Psoas muscle (tissue), 8 donors: ENCODE results near the gene LRRTM4. TPM values are rescaled to one million over a fixed set of nuclear protein-coding genes. Genes with fewer than 3 reads are reported as not detected.

Source experiments
- ATAC-seq, 4 donors: fragments of 200-7000 bp; cut with Tn5 transposase; one replicate each; pipeline ENCODE4 v1.9.1; 2020; ENCODE audit warnings: moderate library complexity in 3 of 4, mild to moderate bottlenecking in 2 of 4
- DNase-seq, 2 donors: peaks; one replicate each; pipeline ENCODE4 v3.0.0-alpha.2; 2020
- H3K27ac ChIP-seq: fragments of 200-600 bp; one replicate; pipeline ENCODE4 v1.8.0; 2022
- H3K27me3 ChIP-seq, 3 donors: fragments of 200-600 bp in 1 of 3; one replicate each; pipeline versions ENCODE4 v1.6.1 to v1.8.0; 2013 to 2022; ENCODE audit warnings: low read length in 2 of 3, mild to moderate bottlenecking in 2 of 3, moderate library complexity in 1 of 3; ENCODE audit not compliant: insufficient read depth in 3 of 3
- H3K36me3 ChIP-seq, 2 donors: fragments of 200-600 bp in 1 of 2; one replicate each; pipeline versions ENCODE4 v1.6.1 to v1.8.0; 2013 to 2022; ENCODE audit warnings: low read depth in 1 of 2, mild to moderate bottlenecking in 1 of 2, moderate library complexity in 1 of 2; ENCODE audit not compliant: insufficient read depth in 1 of 2
- H3K4me1 ChIP-seq: fragments of 200-600 bp; one replicate; pipeline ENCODE4 v1.8.0; 2022
- H3K4me3 ChIP-seq: fragments of 200-600 bp; one replicate; pipeline ENCODE4 v1.8.0; 2022; ENCODE audit warnings: mild to moderate bottlenecking
- H3K9me3 ChIP-seq: fragments of 200-600 bp; one replicate; pipeline ENCODE4 v1.8.0; 2022
- WGBS, 3 donors: extraction: QIAGEN DNeasy Blood & Tissue Kit; methylation state at CpG; one replicate each; pipeline versions ENCODE4 v1.1.6 to v1.1.7; 2013; 5-methylcytosine and 5-hydroxymethylcytosine counted together
- intact Hi-C, 2 donors: fragments of 100-400 bp; cut with DNase I; formaldehyde crosslinking; loops; one replicate each; pipeline versions ENCODE4 v1.11.0 to v1.14.2; 2022
- polyA plus RNA-seq, 3 donors: library from polyadenylated mRNA; stranded (reverse); fragments of 200-250 nt; gene quantifications; one replicate each; pipeline ENCODE4 v1.2.3, GENCODE V29; 2013
- total RNA-seq, 4 donors: library from RNA; stranded (reverse); fragmentation: NEBNext Ultra II Directional in 2 of 4; extraction: Animal tissue kit (Norgen Biotek cat#: 25700) in 2 of 4; gene quantifications; one replicate each; pipeline versions ENCODE4 v1.2.1 to v1.2.4, GENCODE V29; 2021 to 2023
- TF ChIP-seq, protein P1 (sequence below): fragments of 200-600 bp; IDR thresholded peaks from one replicate; pipeline ENCODE4 v1.8.0; 2022; ENCODE audit warnings: antibody characterized with exemption
- donor health status: healthy with polysubstance abuse.
- donor health status: DM: no; HTN: no; CAD: no; lungs with moderate emphysema.
- donor health status: Bipolar disorder and iron deficiency.
- donor health status: healthy.
- donor health status: DM: yes; HTN: yes; CAD: no.
- donor health status: DM: no; HTN: no; CAD: no.
- donor health status: DM: no; HTN: no; CAD: no.
- donor health status: DM: yes; HTN: yes; CAD: no.

Gene LRRTM4
- total and polyA plus RNA-seq, 7 donors: 0.03 to 0.86 (median 0.25) TPM; not detected in 1

GRCh38 chr2:76839826-76840225 lies 682.4 kb downstream of the LRRTM4 start:
- Histone ChIP-seq H3K4me3 (no peak overlapping the region), H3K4me1 (no peaks in the 10 kb centered on the region), H3K9me3 (no peaks in the 10 kb centered on the region), H3K27me3 (no peaks in the 10 kb centered on the region), H3K36me3 (no peaks in the 10 kb centered on the region), H3K27ac (no peak overlapping the region)
- 48 to 70% (median 62%) methylated on average over 1 of the region's 1 CpG for WGBS, 3 donors
- TF ChIP-seq, protein P1, sequence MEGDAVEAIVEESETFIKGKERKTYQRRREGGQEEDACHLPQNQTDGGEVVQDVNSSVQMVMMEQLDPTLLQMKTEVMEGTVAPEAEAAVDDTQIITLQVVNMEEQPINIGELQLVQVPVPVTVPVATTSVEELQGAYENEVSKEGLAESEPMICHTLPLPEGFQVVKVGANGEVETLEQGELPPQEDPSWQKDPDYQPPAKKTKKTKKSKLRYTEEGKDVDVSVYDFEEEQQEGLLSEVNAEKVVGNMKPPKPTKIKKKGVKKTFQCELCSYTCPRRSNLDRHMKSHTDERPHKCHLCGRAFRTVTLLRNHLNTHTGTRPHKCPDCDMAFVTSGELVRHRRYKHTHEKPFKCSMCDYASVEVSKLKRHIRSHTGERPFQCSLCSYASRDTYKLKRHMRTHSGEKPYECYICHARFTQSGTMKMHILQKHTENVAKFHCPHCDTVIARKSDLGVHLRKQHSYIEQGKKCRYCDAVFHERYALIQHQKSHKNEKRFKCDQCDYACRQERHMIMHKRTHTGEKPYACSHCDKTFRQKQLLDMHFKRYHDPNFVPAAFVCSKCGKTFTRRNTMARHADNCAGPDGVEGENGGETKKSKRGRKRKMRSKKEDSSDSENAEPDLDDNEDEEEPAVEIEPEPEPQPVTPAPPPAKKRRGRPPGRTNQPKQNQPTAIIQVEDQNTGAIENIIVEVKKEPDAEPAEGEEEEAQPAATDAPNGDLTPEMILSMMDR: no peak
- DNase-seq (no peak), ATAC-seq (no peak)
- intact Hi-C loops: no loop called here

DNA sequence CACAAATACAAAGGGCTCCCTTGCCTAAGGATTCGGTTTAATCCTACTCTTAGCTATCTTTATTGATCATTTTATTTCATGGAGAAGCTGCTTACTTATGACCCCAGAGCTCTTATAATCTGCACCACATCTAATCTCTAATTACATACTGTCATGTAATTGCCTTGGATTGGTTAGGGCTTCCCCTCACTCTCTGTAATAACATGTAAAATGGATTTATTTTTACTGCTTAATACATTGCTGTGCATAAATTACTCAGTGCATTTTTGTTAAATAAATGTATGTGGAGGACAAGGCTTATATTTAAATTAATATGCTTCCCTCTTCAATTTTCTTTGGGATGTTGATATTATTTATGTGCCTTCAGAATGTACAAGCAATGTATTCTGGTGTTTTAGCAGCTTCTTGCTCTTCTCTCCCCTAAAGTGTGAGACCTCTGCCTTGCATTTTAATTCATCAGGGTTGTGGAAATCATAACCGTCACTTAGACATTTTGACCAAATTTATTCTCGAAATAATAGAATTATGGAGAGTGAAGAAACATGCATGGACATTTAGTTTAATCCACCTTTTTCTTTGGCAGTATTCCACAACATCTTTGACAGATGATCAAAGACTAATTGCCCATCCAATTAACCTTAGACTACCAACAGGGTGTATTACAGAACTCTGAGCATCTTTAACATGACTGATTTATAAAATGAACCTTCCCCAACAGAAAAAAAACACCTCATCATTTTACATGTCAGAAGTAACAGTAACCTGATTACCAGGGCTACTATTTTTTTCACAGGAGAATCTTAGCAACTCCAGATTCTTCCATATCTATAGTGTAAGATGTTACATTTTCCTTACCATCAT lies 692.6 kb downstream of the LRRTM4 start:
- WGBS, 3 donors: 76 to 85% (median 78%) methylated on average over 3 of the region's 3 CpGs
- Histone ChIP-seq H3K27ac (no peak overlapping the region), H3K4me3 (no peak overlapping the region), H3K36me3 (no peaks in the 10 kb centered on the region), H3K4me1 (no peaks in the 10 kb centered on the region), H3K27me3 (no peaks in the 10 kb centered on the region), H3K9me3 (no peaks in the 10 kb centered on the region)
- intact Hi-C loops: no loop called here
- ATAC-seq (no peak), DNase-seq (no peak)
- TF ChIP-seq, protein P1: no peak

GRCh38 chr2:76826691-76827090 lies 695.5 kb downstream of the LRRTM4 start:
- Histone ChIP-seq H3K27me3 (no peaks in the 10 kb centered on the region), H3K36me3 (no peaks in the 10 kb centered on the region), H3K27ac (no peak overlapping the region), H3K4me1 (no peaks in the 10 kb centered on the region), H3K4me3 (no peak overlapping the region), H3K9me3 (no peaks in the 10 kb centered on the region)
- 13 to 37% (median 24%) methylated on average over 3 of the region's 3 CpGs for WGBS, 3 donors
- TF ChIP-seq, protein P1: no peak
- ATAC-seq: no peak
- intact Hi-C loops: no loop called here
- no peak for DNase-seq

DNA sequence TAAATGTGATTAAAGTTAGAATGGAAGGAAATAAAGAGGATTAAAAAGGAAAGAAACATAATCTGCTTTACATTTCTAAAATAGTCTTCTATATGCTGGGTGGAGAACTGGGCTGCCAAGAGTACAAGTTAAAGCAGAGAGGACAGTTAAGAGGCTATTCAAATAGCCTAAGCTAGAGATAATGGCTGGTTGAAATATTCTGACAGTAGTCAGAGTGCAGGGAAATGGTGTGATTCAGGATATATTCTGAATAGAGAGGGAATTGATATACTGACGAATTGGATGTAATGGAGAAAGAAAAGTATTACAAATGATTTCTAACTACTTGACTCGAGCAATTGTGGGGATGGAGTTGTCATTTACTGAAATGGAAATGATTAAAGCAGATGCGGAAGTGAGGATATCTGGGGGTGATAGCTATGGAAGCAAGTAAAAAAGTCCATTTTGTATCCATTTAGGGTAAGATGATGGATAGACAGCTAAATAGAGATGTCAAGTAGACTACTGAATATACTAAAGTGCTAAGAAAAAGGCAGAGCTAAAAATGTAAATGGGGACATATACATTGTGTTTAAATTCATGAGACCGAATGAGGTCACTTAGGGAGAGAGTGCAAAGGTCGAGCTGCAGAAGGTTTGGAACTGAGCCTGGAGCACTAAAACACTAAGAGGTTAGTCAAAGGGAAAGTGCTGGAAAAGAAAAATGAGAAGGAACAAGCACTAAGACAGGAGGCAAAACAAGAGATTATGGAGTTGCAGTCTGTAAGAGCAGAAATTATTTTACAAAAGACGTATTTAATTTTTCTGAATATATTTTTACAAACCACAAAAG lies 696.8 kb downstream of the LRRTM4 start:
- 71 to 73% (median 73%) methylated on average over 6 of the region's 6 CpGs for WGBS, 3 donors
- intact Hi-C loops: no loop called here
- H3K4me3 ChIP-seq: no peak overlapping the region
- ATAC-seq (no peak), DNase-seq (no peak)
- no peak overlapping the region for H3K27ac ChIP-seq
- no peaks in the 10 kb centered on the region for H3K9me3 ChIP-seq
- no peaks in the 10 kb centered on the region for H3K27me3 ChIP-seq
- H3K36me3 ChIP-seq: no peaks in the 10 kb centered on the region
- H3K4me1 ChIP-seq: no peaks in the 10 kb centered on the region
- TF ChIP-seq, protein P1: no peak
